HG03066 (cell line): ENCODE data around the gene NRCAM.
"Not testable (repeated sequence)": the region's sequence is repeated elsewhere in the genome, so short reads cannot be mapped to it uniquely, and the experiment has no call there.

Experiments
- ATAC-seq: cut with Tn5 transposase; IDR thresholded peaks from one replicate; pipeline ENCODE4 v1.9.1; 2021; ENCODE audit warnings: low read depth; ENCODE audit not compliant: unreplicated experiment

NRCAM gene

GRCh38 chr7:108360058-108360800 lies 96.0 kb downstream of the NRCAM start:
- no peak for ATAC-seq

- ATAC-seq: no peak
Observed at GRCh38 chr7:108358553-108358952, 97.7 kb downstream of the NRCAM start.

DNA sequence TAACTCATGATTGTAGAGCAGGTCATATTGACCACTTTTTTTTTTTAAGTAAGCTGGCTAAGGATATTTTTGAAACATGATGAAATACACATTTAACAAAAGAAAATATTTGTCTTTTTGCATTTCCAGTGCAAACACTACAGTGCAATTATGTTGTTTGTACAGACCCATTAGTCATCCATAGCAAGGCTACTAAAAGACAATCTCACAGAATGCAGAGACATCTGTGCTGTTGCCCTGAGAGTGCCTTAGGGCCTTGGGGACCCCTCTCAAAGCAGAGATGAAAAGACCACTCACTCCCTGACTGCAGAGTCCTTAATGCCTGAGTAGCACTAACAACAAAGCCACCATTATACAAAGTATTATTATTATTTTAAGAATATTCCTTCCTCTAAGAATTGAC lies 104.5 kb downstream of the NRCAM start:
- ATAC-seq: no peak

GRCh38 chr7:108348913-108349312 lies 107.3 kb downstream of the NRCAM start:
- no peak for ATAC-seq

DNA sequence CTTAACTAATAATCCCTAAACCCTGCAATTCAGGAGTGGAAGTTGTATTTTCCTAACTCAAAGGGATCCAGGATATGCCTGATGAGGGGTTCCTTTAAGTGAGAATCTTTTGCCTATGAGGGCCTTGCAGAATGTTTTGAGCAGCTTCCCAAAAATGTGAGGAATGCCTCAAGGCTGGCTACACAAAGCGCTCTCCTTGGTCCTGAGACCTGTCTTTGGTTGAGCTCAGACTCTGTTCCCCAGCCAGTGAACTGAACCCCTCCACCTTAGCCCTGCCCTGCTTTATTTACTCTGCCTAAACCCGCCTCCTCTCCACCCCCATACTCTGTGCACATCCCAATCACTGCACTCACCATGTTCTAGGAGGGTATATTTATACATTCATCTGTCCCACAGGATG lies 108.6 kb downstream of the NRCAM start:
- ATAC-seq: no peak

DNA sequence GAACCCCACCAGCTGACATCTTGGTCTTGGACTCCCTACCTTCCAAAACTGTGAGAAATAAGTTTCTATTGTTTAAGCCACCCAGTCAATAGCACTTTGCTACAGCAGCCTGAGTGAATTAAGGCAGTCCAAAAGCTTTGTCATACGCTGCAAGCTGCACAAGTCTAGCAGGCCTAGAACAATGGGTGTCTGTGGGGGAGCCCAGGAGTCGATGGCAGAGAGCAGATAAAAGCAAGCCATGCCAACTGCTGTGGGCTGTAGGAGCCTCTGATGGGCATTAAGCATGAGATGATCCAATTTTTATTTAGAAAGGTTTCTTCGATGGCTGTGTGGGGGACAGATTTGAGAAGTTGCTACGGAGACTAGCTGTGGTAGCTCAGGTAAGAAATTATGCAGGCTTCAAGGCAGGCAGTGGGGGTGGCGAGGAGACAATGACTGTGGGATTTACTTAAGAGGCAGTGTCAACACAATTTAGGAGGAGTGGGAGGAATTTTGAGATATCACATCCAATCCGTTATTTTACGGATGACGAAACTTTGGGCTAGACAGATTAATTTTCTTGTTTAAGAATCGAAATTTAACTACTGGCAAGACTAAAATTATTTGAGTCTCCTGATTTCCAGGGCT lies 110.4 kb downstream of the NRCAM start:
- no peak for ATAC-seq

- ATAC-seq: no peak
Observed at GRCh38 chr7:108340856-108341411, 115.3 kb downstream of the NRCAM start.

DNA sequence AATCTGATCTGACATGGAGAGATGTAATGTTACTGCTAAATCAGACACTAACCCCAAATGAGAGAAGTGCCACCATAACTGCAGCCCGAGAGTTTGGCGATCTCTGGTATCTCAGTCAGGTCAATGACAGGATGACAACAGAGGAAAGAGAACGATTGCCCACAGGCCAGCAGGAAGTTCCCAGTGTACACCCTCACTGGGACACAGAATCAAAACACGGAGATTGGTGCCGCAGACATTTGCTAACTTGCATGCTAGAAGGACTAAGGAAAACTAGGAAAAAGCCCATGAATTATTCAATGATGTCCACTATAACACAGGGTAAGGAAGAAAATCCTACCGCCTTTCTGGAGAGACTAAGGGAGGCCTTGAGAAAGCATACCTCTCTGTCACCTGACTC lies 115.8 kb downstream of the NRCAM start:
- not testable (repeated sequence) for ATAC-seq

- ATAC-seq: no peak
Observed at GRCh38 chr7:108335269-108335918, 120.8 kb downstream of the NRCAM start.

DNA sequence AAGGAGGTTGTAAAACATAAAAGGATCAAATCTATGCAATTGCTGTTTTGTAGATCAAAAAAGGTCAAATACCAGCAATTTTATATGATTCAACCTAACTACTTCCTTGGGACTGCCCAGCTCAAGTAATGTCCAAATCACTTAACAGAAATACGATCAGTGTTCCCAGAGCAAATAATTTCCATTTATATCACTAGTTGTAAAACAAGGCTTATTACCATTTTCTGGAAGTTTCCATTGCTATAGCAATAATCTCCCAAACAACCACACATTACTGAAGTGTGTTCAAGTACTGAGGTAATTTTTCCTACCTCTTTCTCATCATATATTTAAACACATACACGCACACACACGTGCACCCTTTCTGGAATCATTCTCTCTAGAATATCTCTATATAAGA lies 123.3 kb downstream of the NRCAM start:
- no peak for ATAC-seq

GRCh38 chr7:108331971-108332370 lies 124.3 kb downstream of the NRCAM start:
- ATAC-seq: no peak

DNA sequence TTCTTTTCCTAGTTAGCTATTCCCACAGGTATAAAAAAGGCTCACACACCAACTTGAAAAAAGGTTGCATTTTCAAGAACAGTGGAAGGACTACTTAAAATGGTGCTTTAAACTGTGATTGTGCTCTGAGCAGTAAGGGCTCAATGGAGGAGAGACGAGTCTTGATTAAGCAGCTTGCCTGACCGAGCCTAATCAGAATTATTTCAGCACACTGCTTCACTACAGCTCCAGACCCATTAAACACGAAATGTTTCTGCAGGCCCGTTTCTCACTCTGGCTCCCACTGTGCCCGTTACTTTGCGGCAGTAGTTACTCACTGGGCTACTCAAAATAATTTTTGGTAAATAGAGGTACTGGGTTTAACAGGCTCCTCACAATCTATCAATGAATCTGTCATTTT lies 126.0 kb downstream of the NRCAM start:
- no peak for ATAC-seq

DNA sequence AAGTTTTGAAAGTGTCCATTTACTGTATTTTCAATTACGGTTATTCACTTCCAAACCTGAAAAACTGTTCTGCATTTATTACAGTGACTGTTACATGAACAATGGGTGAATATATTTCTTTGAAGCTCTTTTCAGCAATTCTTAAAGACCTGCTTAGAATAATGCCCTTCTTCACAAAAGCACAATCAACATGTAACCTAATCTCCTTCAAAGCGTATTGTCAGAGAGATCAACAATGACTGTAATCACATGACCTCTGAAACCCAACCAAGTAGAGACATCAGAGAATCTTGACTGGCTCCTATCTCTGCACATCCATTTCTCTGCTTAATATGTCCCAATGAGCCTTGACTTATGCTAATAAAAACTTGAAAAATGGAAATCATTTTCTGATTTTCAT lies 126.7 kb downstream of the NRCAM start:
- ATAC-seq: no peak

DNA sequence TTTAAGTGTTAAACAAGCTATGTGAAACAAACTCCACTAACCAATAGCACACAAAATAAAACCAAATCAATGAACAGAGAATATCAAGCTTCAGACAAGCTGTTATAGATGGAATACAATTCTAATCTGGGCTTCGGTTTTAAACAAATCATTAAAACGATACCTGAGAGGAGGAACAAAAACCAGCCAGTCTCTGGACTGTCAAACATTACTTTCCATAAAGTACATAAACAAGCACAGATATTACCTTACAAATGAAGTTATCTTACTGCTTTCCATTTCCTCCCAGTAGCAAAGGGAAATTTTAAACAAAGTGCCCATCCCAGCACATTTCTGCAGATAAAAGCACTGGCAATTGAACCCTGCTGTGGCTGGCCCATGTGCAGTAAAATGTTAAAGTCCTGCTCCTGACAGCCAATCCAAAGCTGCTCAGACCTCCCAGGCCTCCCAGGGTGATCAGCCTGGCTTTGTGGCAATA lies 128.0 kb downstream of the NRCAM start:
- peak; percentile 88 for ATAC-seq

- ATAC-seq: no peak
Observed at GRCh38 chr7:108327353-108327752, 128.9 kb downstream of the NRCAM start.

DNA sequence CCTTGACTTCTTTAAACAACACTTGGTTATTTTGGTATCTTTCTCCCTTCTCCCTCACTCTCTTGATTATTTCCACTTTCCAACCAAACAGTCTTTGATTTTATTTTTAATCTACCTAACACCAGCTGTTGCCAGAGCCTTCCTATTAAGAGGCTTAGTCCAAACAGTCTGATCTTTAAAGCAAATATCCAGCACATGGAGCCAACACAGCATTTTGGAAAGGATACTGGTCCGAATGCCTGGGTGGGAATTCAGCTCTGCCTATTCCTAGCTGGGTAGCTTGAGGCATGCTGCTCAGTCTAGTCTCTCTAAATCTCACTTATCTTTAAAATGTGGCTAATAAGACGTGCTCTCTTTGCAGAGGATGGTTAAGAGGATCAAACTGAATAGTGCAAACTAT lies 129.3 kb downstream of the NRCAM start:
- ATAC-seq: no peak

- no peak for ATAC-seq
Observed at GRCh38 chr7:108324053-108325038, 131.9 kb downstream of the NRCAM start.

GRCh38 chr7:108322925-108323832 lies 133.1 kb downstream of the NRCAM start:
- ATAC-seq: no peak

DNA sequence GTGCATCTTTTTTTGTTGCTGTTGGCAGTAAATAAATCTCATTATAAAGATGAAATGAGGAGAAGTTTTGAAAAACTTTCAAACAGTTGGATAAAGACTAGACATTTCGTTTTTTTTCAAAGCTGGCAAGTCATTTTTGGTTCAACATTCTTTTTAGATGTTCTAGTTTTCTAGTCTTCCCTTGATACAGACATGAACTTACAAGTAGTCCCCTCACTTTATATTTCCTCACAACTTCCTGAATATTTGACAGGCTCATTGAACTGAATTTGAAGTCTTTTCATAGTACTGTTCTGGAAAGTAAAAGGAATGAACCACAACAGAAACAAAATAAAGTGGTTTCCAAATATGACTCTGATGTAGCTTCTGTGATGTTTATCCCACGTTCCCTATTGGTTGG lies 134.2 kb downstream of the NRCAM start:
- ATAC-seq: no peak
